T47D (cell line): ENCODE results near the gene GPR55.
"Not testable (repeated sequence)": the region's sequence is repeated elsewhere in the genome, so short reads cannot be mapped to it uniquely, and the experiment has no call there.

Experiments
- DNase-seq, 2 experiments: peaks; one replicate each; pipeline versions ENCODE4 v3.0.0 to v3.0.0-alpha.2; 2011 to 2012; ENCODE audit warnings: low read depth in 1 of 2, low spot score in 1 of 2
- JUND ChIP-seq: IDR thresholded peaks from 2 replicates; pipeline ENCODE4 v1.6.1; 2012; ENCODE audit warnings: low read depth
- in situ Hi-C: cut with HindIII; loops from 2 replicates; pipeline ENCODE4 v1.10.0; 2016; ENCODE audit warnings: low sequenced_read_pairs, low pct_unique_long_range_greater_than_20kb

Gene GPR55

DNA sequence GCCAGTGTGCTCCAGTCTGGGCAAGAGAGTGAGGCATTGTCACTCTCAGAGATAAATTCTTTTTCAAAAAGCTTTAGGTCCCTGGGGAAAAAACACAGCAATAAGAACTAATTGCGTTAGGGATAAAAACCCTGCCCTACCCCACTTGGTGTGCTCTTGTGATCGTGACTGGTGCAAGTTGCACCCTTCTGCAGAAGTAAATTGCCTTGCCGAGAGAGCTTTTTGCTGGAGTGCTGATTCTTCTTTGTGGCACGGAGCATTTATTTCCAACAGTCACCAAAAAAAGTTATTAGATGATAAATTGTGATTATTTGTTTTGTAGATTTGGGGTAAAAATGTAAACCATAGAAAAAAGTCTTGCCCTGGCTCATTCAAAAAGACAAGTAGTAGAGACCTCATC is 12.3 kb upstream of the GPR55 start:
- in situ Hi-C loops = no loop called here
- no peak for TF ChIP-seq JUND
- no peak for DNase-seq

DNA sequence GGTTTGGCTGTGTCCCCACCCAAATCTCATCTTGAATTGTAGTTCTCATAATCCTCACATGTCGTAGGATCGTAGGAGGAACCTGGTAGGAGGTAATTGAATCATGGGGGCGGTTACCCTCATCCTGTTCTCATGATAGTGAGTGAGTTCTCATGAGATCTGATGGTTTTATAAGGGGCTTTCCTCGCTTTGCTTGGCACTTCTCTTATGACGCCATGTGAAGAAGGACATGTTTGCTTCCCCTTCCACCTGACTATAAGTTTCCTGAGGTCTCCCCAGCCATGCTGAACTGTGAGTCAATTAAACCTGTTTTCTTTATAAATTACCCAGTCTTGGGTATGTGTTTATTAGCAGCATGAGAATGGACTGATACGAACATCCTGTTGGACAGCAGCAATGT is 11.2 kb upstream of the GPR55 start:
- in situ Hi-C loops, DNase-seq: not testable (repeated sequence)

DNA sequence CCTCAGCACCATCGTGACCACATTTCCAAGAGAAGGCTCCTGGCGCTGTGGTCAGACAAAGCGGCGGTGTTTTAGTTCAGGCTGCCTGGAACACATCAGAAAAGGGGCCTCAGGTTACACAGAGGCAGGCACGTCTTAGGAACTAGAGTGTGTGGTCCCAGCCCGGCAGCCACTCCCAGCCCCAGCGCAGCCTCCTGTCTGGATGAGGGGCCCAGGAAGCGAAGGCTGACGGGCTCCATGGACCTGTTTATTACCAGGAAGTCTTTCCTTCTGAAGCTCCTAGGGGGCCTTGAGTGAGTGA is 10.0 kb upstream of the GPR55 start:
- no peak for DNase-seq
- in situ Hi-C loops = no loop called here
- TF ChIP-seq JUND = no peak

DNA sequence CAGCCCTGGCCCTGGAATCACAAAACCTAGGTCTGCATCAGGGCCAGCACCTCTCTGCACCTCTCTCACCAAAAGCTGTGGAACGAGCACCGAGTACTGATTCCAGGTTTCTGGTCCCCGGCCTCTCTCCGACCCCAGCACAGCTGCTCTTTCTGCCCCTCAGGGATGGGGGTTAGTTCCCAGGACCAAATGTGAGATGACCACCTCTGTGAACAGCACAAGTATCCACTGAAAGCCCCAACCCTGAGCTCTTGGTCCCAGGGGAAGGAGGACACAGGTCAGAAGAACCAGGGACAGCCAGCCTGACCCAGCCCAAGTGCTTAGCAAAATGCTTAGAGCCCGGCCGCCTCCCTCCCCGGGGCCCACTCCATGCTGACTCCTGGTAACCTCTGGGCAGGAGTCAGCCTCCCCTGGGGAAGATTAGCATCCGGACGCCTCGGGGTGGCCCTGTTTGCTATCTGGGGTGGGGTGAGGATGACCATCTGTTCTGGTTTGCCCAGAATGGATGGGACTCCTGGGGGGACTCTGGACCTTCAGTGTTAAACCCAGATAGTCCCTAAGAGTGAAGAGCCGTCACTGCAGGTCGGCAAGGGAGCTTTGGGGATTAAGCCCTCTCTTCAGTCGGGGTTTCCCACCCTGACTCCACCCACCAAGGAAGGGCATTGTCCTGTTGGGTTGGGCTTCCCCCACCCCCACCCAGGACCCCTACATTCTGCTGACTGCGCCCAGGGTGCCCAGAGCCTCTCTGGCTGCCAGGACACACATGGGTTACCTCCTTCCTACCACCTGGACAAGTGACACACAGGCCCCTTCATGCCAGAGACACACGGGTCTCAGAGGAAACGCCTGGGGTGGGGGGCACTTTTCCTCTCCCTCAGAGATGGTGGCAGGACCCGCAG is 9.4 kb upstream of the GPR55 start:
- no peak for DNase-seq
- in situ Hi-C loops = no loop called here
- TF ChIP-seq JUND = no peak

DNA sequence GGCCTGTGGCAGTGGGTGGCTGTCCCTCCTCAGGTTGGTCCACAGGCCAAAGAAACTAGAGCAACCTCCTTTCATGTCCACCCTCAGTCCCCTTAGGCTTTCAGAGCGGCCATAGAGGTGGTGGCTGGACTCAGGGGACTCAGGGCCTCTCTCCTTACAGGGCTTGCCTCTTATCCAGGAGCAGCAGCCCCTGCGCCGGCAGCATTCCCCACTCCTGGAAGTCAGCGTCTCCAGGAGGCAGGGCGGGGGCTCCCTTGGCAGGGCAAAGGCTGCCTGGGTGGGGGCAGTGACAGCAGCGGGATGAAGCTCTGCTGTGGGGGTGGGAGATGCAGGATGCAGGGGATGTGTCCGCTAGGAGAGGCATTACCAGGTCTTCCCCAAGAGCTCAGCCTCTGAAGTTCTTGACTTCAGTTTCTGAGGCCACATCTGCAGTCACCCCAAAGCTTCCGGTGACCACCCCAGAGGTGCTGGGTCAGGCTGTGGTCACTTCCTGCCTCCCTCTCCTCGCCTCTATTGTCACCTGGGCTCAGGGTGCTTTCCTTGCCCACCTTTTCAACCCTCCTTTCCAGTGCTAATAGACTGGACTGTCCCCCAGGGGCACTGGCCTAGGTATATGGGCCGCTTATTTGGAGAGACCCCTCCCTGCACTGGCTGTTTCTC is 8.6 kb upstream of the GPR55 start:
- TF ChIP-seq JUND = no peak
- no peak for DNase-seq
- in situ Hi-C loops = no loop called here

DNA sequence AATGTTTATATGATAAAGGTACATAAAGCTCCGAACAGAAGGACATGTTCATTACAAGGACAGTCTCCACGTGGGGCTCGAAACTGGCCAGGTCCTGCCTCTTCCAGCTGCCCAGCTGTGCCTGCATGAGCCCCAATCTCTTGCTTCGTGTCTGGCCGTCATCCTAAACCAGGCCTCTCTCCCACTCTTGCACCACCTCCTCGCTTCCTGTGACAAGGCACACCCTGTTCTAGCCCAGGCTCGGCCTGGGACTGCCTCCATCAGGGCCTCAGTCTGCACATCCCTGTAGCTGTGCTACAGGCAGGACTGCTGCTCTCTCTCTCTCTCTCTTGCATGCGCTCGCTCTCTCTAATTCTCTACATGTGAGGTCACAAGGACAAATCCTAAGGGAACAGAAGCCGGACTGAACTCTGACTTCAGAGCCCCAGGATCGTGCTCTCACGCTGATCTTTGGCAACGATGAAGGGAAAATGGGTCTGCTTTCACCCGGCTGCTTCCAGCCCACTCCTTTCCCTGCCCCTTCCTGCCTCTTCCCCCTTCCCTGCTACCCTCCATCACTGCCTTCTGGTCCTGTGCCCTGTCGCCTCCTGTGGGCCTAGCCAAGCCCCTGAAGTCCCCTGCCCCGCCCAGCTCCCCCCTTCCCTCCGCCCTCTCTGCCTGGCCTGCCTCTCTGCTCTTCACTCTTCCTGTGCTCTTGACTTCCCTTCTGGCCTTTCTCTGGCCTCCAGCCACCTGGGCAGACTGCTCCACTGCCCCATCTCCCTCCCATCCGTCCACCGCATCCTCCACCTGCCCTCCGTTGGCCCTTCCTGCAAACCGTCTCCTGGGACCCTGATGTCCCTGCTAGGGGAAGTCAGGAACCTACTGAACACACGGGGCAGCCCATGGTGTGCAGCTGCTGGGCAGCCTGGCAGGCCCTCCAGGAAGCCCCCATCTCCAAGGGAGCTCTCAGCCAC is 7.8 kb upstream of the GPR55 start:
- no peak for TF ChIP-seq JUND
- DNase-seq = no peak

DNA sequence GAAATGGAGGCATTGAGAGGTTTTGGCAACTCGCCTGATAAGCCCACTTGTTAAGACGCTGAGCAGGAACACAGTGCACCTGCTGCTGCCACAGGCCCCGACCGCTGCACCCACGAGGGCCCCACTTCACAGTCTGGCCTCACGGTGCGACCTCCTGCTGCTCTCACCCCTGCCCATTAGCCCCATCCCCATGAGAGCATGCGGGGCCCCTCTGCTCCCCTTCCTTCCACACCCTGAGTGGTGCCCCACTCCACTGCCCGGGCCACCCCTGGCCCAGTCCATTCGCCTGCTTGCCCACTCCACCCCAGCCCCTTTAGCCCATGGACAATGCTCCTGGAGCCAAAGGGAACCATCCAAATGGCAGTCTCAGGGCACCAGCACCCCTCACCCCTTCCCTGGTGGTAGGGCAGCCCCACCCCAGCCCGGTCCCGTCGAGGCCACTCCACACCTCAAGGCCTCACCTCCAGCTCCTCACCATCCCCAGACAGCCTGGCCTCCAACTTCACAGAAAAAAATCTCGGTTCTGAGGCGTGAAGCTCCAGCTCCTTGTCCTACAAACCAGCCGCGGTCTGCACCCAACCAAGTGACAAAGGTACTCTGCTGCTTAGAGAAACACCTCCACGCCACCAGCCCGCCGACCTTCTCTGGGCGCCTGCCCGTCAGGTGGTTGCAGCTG is 6.7 kb upstream of the GPR55 start:
- in situ Hi-C loops = no loop called here
- no peak for DNase-seq
- no peak for TF ChIP-seq JUND

More for the DNA sequence above, 7.8 kb upstream of the GPR55 start:
- in situ Hi-C loops = no loop called here

DNA sequence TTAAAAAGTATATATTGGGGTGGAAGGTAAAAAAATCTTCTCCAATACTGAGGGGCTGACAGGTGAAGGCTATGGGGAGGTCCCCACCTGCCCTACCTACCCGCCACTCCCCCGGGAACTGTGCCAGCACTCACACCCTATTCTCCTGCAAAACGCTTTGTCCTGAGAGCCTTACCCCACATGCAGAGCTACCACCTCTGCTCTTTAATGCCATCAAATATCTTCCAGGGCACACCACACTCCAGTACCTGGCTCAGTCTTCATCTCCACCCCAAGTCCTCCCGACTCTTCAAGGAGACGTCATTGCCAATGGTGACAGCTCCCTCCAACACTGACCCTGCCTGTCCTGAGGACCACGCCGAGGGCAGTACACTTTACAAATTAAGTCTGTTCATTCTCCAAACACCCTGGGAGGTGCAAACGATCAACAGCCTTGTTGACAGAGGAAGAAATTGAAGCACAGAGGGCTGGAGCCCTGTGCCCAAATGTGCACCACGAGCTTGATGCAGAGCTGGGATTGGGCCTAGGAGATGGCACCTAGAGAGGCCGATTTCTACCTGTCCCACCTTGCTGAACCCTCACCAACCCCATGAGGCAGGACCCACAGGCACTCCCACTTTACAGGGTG is 6.0 kb upstream of the GPR55 start:
- in situ Hi-C loops = no loop called here
- no peak for TF ChIP-seq JUND
- no peak for DNase-seq

DNA sequence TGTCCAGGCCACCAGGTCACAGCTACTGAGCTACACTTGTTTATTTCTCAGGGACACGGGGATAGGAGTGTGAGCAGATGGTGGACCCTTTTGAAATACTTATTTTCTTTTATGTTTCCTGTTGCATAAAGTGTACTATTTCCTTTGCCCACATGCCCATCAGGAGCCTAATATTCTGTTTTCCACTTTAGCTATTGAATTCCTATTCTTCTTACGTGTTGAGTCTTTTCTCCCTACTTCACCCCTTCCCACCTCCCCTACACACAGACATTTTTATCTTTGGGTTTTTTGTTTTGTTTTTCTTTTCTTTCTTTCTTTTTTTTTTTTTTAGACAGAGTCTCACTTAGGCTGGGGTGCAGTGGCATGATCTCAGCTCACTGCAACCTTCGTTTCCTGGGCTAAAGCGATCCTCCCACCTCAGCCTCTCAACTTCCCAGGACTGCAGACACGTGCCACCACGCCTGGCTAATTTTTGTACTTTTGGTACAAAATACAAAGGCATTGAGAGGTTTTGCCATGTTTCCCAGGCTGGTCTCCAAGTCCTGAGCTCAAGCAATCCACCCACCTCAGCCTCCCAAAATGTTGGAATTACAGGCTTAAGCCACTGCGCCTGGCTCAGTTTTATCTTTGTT is 5.2 kb upstream of the GPR55 start:
- TF ChIP-seq JUND = no peak
- DNase-seq = no peak
- in situ Hi-C loops = no loop called here

DNA sequence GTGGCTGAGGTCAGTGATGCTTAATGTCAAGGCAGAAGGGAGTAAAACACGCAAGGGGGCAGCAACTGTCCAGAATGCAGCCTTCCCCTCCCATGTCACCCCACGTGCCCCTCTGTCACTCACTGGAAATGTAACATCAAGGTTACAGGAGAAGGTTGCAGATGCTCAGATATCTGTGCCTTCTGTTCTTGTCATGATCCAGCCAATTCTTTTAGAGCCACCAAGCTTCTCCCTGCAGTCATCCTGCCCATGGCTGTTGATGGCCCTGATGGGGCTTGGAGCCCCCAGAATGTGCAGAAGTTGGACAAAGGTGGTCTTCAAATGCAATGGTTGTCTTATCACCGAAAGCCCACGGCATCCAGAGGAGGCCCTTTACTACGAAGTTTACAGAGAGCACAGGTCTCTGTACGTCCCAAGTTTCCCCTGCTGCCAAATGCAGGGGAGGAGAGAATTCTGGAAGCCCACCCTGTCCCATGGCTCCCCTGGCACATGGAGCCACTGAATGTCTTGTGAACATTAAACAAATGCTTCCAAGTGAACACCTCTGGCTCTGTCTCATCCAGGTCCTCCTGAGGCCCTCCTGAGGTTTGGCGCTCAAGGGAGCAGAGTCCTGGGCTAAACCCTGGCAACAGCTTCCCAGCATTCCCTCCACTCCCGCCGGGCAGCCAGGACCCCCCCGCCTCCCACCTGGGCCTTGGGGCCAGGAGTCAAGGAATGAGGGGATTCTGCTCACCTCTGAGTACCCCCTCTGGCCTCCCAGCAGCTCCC is 4.5 kb upstream of the GPR55 start:
- in situ Hi-C loops = no loop called here
- DNase-seq = peak in 1 of 2 experiments; percentile 4
- no peak for TF ChIP-seq JUND

DNA sequence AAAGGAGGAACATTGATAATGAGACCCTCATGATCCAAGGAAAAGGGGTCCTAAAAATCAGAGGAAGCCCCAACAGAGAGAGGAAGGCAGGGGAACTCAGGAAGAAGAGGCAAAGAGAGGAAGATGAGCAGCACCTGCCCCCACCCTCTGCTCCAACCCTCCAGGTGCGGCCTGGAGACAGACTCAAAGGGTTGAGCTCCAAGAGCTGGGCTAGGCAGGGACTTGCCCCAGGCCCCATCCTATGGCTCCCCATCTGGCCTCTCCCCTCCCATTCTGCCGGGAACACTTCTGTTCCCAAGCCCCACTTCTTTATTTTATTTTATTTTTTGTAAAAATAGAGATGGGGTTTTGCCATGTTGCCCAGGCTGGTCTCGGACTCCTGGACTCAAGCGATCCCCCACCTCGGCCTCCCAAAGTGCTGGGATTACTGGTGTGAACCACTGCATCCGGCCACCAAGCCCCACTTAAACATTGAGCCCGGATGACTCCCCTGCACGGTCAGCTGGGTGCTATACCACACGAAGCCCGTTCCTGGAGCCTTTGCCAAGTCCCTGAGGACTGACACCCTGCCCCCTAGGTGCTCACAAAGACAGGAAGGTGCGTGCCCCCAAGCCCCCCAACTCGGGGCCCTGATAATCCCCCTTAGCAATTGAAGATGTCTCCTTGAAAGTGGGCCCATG is 3.8 kb upstream of the GPR55 start:
- in situ Hi-C loops = no loop called here
- no peak for TF ChIP-seq JUND
- DNase-seq = no peak
